ENCODE data around the gene NBAS.

Gene NBAS

GRCh38 chr2:15241201-15241600 lies 319.9 kb downstream of the NBAS start:
- ChIA-PET CTCF (interaction anchor here (0.7 to 2.7 kb wide), 3 partner anchors 10 to 61 kb away, joined by 3 to 7 read pairs (median 4); no protein-coding TSS in a partner anchor), POLR2A (no interaction called here)

DNA sequence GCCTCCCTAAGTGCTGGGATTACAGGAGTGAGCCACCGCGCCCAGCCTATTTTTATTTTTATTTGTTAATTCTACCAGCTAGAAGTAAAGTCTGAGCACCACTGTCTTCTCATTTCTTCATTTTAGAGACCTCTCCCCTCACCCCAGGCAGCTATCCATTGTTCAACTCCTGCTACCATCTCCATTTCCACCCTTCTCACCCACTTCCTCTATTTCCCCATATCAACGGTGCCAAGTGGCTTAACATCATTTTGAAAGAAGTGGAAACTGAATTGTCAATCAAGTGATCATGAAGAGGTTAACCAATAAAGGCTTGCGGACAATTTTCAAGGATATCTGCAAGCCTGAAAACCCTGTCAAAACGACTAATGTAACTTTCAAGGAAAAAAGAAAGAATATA lies 323.1 kb downstream of the NBAS start:
- POLR2A ChIA-PET = no interaction called here
- CTCF ChIA-PET = no interaction called here
- no peak for DNase-seq (ENCODE audit: extremely low spot score)
- TF ChIP-seq CTCF (IDR thresholded peaks at IDR 0.05; ENCODE audit: control extremely low read depth, extremely low read depth, low read depth, missing control alignments) = no peak

More at GRCh38 chr2:15241201-15241600, 319.9 kb downstream of the NBAS start:
- no peak for DNase-seq (ENCODE audit: extremely low spot score)
- TF ChIP-seq CTCF (IDR thresholded peaks at IDR 0.05; ENCODE audit: control extremely low read depth, extremely low read depth, low read depth, missing control alignments) = no peak

GRCh38 chr2:15230599-15231192 lies 330.4 kb downstream of the NBAS start:
- TF ChIP-seq CTCF (IDR thresholded peaks at IDR 0.05; ENCODE audit: control extremely low read depth, extremely low read depth, low read depth, missing control alignments) = no peak
- DNase-seq (ENCODE audit: extremely low spot score) = no peak
- ChIA-PET POLR2A (no interaction called here), CTCF (interaction anchor here (1.2 to 1.4 kb wide), 2 partner anchors 8 to 10 kb away, joined by 4 to 7 read pairs; no protein-coding TSS in a partner anchor)

DNA sequence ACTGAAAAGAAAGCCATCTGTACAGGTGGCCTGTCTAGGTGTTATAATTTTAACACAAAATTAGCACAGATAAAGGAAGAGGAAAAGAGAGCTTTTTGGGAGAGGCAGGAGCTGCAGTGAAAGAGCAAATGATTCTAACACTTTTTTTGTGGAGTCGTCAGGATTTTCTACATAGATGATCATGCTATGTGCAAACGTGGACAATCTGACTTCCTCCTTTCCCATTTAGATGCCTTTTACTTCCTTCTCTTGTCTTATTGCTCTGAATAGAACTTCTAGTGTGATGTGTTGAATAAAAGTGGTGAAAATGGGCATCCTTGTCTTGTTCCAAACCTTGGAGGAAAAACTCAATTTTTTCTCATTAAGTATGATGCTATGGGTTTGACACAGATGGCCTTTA lies 334.5 kb downstream of the NBAS start:
- DNase-seq (ENCODE audit: extremely low spot score) = no peak
- no peak for TF ChIP-seq CTCF (IDR thresholded peaks at IDR 0.05; ENCODE audit: control extremely low read depth, extremely low read depth, low read depth, missing control alignments)
- ChIA-PET CTCF (interaction anchor here (1.4 kb wide), 1 partner anchor 25 kb away, joined by 3 read pairs; no protein-coding TSS in a partner anchor), POLR2A (no interaction called here)

- POLR2A ChIA-PET = no interaction called here
Measured at GRCh38 chr2:15225131-15225530, 336.0 kb downstream of the NBAS start.

DNA sequence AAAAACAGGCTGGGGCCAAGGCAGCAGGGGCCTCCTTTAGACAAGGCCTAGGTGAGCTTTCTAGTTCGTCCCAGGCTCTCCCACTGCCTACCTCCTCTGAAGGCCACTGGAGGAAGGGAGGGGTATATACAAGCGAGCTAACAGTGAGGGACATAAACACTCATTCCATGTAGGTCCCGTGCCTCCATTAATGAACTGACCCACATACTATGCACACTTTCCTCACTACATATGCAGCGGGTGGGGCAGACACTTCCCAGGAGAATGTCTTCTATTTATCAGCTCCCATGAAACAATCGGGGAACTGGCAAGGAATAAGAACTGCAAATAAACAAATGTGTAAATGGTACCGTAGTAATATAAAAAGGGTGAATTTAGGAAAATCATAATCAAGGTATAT lies 336.5 kb downstream of the NBAS start:
- no peak for DNase-seq (ENCODE audit: extremely low spot score)
- TF ChIP-seq CTCF (IDR thresholded peaks at IDR 0.05; ENCODE audit: control extremely low read depth, extremely low read depth, low read depth, missing control alignments) = no peak
- POLR2A ChIA-PET = no interaction called here
- CTCF ChIA-PET = interaction anchor here (4.5 kb wide), 1 partner anchor 10 kb away, joined by 21 read pairs; no protein-coding TSS in a partner anchor

More at GRCh38 chr2:15225131-15225530, 336.0 kb downstream of the NBAS start:
- no peak for TF ChIP-seq CTCF (IDR thresholded peaks at IDR 0.05; ENCODE audit: control extremely low read depth, extremely low read depth, low read depth, missing control alignments)
- DNase-seq (ENCODE audit: extremely low spot score) = no peak
- CTCF ChIA-PET = interaction anchor here (4.5 kb wide), 1 partner anchor 10 kb away, joined by 21 read pairs; no protein-coding TSS in a partner anchor

All from GM10248 (cell line).